ENCODE data around the gene CACNA1A.
"Not testable (repeated sequence)": the region's sequence is repeated elsewhere in the genome, so short reads cannot be mapped to it uniquely, and the experiment has no call there.

CACNA1A gene

DNA sequence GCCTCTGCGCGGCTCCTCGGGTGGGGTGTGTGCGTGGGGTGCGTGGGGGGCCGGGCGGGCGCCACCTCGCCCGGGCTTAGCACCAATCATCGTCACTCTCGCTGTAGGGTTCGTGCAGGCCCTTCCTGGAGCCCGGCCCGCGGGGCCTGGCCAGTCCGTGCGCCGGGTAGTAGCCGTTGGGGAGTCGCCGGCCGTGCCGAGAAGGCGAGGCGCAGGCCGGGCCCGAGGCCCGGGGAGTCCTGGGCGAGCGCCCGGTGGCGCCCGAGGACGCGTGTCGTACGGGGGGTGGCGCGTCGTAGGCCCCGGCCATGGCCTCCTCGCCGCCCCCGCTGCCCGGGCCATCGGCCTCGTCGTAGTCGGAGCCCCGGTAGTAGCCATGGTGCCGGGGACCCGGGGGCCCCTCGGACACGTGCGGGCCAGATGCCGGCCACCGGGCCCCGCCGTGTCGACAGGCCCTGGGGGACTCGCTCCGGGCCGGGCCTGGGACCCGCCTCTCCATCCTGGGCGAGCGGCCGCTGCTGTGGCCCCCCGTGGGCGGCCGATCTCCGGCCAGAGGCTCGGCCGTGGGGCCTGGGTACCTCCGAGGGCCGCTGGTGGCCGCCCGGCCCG is 298.9 kb downstream of the CACNA1A start:
- Histone ChIP-seq H3K27me3 (ENCODE audit: low read depth, low read length) (no peaks in the 10 kb centered on the region), H3K9me3 (ENCODE audit: control insufficient read depth in 1 of 2, low read length in 2 of 2) (no peaks in the 10 kb centered on the region), H3K36me3 (ENCODE audit: control insufficient read depth in 1 of 2, insufficient read depth in 2 of 2, low read length in 2 of 2) (no peaks in the 10 kb centered on the region), H3K27ac (ENCODE audit: low read length) (no peak overlapping the region), H3K4me3 (ENCODE audit: low read depth in 1 of 2, low read length in 2 of 2) (peak overlapping the region in 1 of 2 donors; percentile 50), H3K4me1 (ENCODE audit: control insufficient read depth in 1 of 2, insufficient read depth in 2 of 2, low read length in 2 of 2) (peaks cover 0 to 3% of the 10 kb centered on the region in 2 donors)

DNA sequence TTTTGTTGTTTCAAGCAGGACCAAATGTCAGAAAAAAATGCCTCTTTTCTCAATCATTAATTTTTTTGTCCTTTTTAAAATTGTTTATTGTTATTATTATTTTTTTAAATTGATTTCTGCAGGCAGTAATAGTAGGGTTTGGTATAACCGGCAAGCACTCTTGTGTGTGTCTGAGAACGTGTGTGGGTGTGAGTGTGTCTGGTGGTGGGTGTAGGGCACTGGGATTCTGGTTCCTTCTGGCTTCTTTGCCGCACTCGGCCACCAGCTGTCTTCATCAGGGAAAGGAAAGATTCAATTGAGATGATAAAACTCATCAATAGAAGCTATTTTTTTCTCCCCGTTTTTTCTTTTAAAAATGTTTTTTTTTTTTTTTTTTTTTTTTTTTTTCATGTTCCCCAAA is 299.7 kb downstream of the CACNA1A start:
- H3K27ac ChIP-seq (ENCODE audit: low read length), result no peak overlapping the region
- H3K36me3 ChIP-seq (ENCODE audit: control insufficient read depth in 1 of 2, insufficient read depth in 2 of 2, low read length in 2 of 2), result no peaks in the 10 kb centered on the region
- H3K27me3 ChIP-seq (ENCODE audit: low read depth, low read length), result no peaks in the 10 kb centered on the region
- H3K4me3 ChIP-seq (ENCODE audit: low read depth in 1 of 2, low read length in 2 of 2), result no peak overlapping the region
- peaks cover 0 to 3% of the 10 kb centered on the region in 2 donors for H3K4me1 ChIP-seq (ENCODE audit: control insufficient read depth in 1 of 2, insufficient read depth in 2 of 2, low read length in 2 of 2)
- H3K9me3 ChIP-seq (ENCODE audit: control insufficient read depth in 1 of 2, low read length in 2 of 2), result no peaks in the 10 kb centered on the region

DNA sequence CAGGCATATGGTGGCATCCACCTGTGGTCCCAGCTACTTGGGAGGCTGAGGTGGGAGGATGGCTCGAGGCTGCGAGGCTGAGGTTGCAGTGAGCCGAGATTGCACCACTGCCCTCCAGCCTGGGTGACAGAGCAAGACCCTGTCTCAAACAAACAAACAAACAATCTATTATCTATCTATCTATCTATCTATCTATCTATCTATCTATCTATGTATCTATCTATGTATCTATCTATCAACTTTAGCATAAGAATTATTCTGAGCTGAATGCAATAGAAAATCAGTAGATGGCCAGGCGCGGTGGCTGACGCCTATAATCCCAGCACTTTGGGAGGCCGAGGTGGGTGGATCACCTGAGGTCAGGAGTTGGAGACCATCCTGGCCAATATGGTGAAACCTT is 304.2 kb downstream of the CACNA1A start:
- H3K9me3 ChIP-seq (ENCODE audit: control insufficient read depth in 1 of 2, low read length in 2 of 2); H3K4me3 ChIP-seq (ENCODE audit: low read depth in 1 of 2, low read length in 2 of 2); H3K27ac ChIP-seq (ENCODE audit: low read length); H3K27me3 ChIP-seq (ENCODE audit: low read depth, low read length); H3K36me3 ChIP-seq (ENCODE audit: control insufficient read depth in 1 of 2, insufficient read depth in 2 of 2, low read length in 2 of 2); H3K4me1 ChIP-seq (ENCODE audit: control insufficient read depth in 1 of 2, insufficient read depth in 2 of 2, low read length in 2 of 2): not testable (repeated sequence)

DNA sequence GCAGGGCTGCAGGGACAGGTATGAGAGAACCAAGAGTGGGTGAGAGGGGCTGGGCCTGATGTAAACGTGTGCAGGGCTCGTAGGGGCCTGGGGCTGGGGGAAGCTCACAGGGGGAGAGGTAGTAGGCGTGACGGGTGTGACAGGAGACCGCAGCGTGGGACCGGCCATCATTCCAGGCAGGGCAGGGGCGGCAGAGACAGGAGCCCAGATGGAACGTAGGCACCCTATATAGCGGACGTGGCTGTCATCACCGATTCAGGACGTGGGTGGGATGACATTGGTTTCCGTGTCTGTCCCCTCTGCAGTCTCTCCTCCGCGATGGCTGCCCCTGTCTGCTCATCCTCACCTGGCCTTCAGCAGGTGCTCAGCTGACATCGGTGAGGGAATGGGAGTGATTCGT is 307.6 kb downstream of the CACNA1A start:
- Histone ChIP-seq H3K4me3 (ENCODE audit: low read depth in 1 of 2, low read length in 2 of 2) (no peak overlapping the region), H3K27ac (ENCODE audit: low read length) (no peak overlapping the region), H3K27me3 (ENCODE audit: low read depth, low read length) (no peaks in the 10 kb centered on the region), H3K9me3 (ENCODE audit: control insufficient read depth in 1 of 2, low read length in 2 of 2) (no peaks in the 10 kb centered on the region), H3K4me1 (ENCODE audit: control insufficient read depth in 1 of 2, insufficient read depth in 2 of 2, low read length in 2 of 2) (no peaks in the 10 kb centered on the region), H3K36me3 (ENCODE audit: control insufficient read depth in 1 of 2, insufficient read depth in 2 of 2, low read length in 2 of 2) (no peaks in the 10 kb centered on the region)

DNA sequence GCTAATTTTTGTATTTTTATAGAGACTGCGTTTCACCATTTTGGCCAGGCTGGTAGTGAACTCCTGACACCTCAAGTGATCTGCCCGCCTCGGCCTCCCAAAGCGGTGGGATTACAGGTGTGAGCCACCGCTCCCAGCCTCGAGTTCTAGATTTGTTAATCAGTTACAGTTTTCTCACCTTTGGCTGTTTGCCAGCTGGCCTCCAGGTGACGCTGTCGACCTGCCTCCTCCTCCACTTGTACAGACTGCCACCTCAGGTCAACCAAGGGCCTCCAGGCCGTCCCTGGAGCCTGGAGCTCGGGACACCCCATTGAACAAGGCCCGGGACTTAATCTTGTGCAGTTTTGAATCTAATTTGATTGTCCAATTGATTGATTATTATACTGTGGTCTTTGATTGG is 310.6 kb downstream of the CACNA1A start:
- H3K36me3 ChIP-seq (ENCODE audit: control insufficient read depth in 1 of 2, insufficient read depth in 2 of 2, low read length in 2 of 2), result no peaks in the 10 kb centered on the region
- no peaks in the 10 kb centered on the region for H3K27me3 ChIP-seq (ENCODE audit: low read depth, low read length)
- no peaks in the 10 kb centered on the region for H3K4me1 ChIP-seq (ENCODE audit: control insufficient read depth in 1 of 2, insufficient read depth in 2 of 2, low read length in 2 of 2)
- no peaks in the 10 kb centered on the region for H3K9me3 ChIP-seq (ENCODE audit: control insufficient read depth in 1 of 2, low read length in 2 of 2)
- no peak overlapping the region for H3K27ac ChIP-seq (ENCODE audit: low read length)
- H3K4me3 ChIP-seq (ENCODE audit: low read depth in 1 of 2, low read length in 2 of 2), result no peak overlapping the region

DNA sequence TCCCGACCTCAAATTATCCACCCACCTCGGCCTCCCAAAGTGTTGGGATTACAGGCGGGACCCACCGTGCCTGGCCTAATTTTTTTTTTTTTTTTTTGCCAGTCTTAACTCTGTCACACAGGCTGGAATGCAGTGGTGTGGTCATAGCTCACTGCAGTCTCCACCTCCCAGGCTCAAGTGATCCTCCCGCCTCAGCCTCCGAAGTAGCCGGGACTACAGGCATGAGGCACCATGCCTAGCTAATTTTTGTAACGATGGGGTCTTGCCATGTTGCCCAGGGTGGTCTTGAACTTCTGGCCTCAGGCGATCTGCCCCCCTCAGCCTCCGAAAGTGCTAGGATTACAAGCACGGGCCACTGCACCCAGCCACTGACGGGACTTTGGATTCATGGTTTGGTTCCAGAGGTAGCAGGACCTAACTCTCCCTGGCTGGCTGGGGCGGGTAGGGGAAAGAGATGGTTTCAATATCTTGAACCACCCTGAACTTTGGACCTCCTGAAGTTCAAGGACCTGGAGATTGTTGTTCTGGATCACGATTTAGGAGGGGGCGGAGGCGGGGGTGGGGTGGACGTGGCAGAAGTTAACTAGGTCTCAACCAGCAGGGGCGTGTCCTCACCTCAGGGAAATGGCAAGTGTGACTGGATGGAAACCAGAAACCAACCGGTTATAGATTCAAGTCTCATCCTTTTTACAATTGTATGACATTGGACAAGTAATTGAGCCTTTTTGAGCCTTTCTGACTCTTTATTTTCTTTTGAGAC is 315.3 kb downstream of the CACNA1A start:
- Histone ChIP-seq H3K36me3 (ENCODE audit: control insufficient read depth in 1 of 2, insufficient read depth in 2 of 2, low read length in 2 of 2) (no peaks in the 10 kb centered on the region), H3K4me3 (ENCODE audit: low read depth in 1 of 2, low read length in 2 of 2) (no peak overlapping the region), H3K27ac (ENCODE audit: low read length) (no peak overlapping the region), H3K4me1 (ENCODE audit: control insufficient read depth in 1 of 2, insufficient read depth in 2 of 2, low read length in 2 of 2) (no peaks in the 10 kb centered on the region), H3K27me3 (ENCODE audit: low read depth, low read length) (no peaks in the 10 kb centered on the region), H3K9me3 (ENCODE audit: control insufficient read depth in 1 of 2, low read length in 2 of 2) (no peaks in the 10 kb centered on the region)

DNA sequence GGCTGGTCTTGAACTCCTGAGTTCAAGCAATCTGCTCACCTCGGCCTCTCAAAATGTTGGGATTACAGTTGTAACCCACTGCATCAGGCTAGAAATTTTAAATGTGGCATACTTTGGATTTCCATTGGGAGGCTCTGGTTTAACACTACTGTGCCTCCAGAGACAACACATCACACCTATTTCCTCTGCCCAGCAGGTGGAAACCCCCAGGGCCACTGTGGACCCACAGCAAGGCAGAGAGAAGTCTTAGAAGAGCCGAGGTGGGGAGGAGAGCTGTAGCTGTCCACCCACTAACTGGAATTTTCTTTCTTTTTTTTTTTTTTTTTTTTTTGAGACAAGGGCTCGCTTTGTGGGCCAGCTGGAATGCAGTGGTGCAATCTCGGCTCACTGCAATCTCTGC is 316.7 kb downstream of the CACNA1A start:
- H3K4me3 ChIP-seq (ENCODE audit: low read depth in 1 of 2, low read length in 2 of 2), result no peak overlapping the region
- H3K36me3 ChIP-seq (ENCODE audit: control insufficient read depth in 1 of 2, insufficient read depth in 2 of 2, low read length in 2 of 2), result no peaks in the 10 kb centered on the region
- H3K27ac ChIP-seq (ENCODE audit: low read length), result no peak overlapping the region
- H3K27me3 ChIP-seq (ENCODE audit: low read depth, low read length), result no peaks in the 10 kb centered on the region
- no peaks in the 10 kb centered on the region for H3K9me3 ChIP-seq (ENCODE audit: control insufficient read depth in 1 of 2, low read length in 2 of 2)
- H3K4me1 ChIP-seq (ENCODE audit: control insufficient read depth in 1 of 2, insufficient read depth in 2 of 2, low read length in 2 of 2), result no peaks in the 10 kb centered on the region

DNA sequence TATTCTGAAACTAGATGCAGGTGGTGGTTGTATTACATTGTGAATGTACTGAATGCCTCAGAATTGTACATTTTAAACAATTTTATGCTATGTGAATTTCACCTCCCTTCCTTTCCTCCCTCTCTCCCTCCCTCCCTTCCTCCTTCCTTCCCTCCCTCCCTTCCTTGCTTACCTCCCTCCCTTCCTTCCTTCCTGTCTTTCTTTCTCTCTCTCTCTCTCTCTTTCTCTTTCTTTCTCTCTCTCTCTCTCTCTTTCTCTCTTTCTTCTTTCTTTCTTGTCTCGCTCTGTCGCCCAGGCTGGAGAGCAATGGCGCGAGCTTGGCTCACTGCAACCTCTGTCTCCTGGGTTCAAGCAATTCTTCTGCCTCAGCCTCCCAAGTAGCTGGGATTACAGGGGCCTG is 318.9 kb downstream of the CACNA1A start:
- H3K27ac ChIP-seq (ENCODE audit: low read length), result no peak overlapping the region

DNA sequence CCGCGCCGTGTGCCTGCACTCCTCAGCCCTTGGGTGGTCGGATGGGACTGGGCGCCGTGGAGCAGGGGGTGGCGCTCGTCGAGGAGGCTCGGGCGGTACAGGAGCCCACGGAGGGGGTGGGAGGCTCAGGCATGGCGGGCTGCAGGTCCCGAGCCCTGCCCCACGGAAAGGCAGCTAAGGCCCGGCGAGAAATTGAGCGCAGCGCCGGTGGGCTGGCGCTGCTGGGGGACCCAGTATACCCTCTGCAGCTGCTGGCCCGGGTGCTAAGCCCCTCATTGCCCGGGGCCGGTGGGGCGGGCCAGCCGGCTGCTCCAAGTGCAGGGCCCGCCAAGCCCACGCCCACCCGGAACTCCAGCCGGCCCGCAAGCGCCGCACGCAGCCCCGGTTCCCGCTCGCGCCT is 319.6 kb downstream of the CACNA1A start:
- not testable (repeated sequence) for H3K4me1 ChIP-seq (ENCODE audit: control insufficient read depth in 1 of 2, insufficient read depth in 2 of 2, low read length in 2 of 2); H3K27me3 ChIP-seq (ENCODE audit: low read depth, low read length); H3K9me3 ChIP-seq (ENCODE audit: control insufficient read depth in 1 of 2, low read length in 2 of 2); H3K27ac ChIP-seq (ENCODE audit: low read length); H3K36me3 ChIP-seq (ENCODE audit: control insufficient read depth in 1 of 2, insufficient read depth in 2 of 2, low read length in 2 of 2); H3K4me3 ChIP-seq (ENCODE audit: low read depth in 1 of 2, low read length in 2 of 2)

More for the DNA sequence above, 318.9 kb downstream of the CACNA1A start:
- H3K27me3 ChIP-seq (ENCODE audit: low read depth, low read length), result no peaks in the 10 kb centered on the region
- no peaks in the 10 kb centered on the region for H3K9me3 ChIP-seq (ENCODE audit: control insufficient read depth in 1 of 2, low read length in 2 of 2)
- no peak overlapping the region for H3K4me3 ChIP-seq (ENCODE audit: low read depth in 1 of 2, low read length in 2 of 2)
- no peaks in the 10 kb centered on the region for H3K36me3 ChIP-seq (ENCODE audit: control insufficient read depth in 1 of 2, insufficient read depth in 2 of 2, low read length in 2 of 2)
- H3K4me1 ChIP-seq (ENCODE audit: control insufficient read depth in 1 of 2, insufficient read depth in 2 of 2, low read length in 2 of 2), result no peaks in the 10 kb centered on the region

DNA sequence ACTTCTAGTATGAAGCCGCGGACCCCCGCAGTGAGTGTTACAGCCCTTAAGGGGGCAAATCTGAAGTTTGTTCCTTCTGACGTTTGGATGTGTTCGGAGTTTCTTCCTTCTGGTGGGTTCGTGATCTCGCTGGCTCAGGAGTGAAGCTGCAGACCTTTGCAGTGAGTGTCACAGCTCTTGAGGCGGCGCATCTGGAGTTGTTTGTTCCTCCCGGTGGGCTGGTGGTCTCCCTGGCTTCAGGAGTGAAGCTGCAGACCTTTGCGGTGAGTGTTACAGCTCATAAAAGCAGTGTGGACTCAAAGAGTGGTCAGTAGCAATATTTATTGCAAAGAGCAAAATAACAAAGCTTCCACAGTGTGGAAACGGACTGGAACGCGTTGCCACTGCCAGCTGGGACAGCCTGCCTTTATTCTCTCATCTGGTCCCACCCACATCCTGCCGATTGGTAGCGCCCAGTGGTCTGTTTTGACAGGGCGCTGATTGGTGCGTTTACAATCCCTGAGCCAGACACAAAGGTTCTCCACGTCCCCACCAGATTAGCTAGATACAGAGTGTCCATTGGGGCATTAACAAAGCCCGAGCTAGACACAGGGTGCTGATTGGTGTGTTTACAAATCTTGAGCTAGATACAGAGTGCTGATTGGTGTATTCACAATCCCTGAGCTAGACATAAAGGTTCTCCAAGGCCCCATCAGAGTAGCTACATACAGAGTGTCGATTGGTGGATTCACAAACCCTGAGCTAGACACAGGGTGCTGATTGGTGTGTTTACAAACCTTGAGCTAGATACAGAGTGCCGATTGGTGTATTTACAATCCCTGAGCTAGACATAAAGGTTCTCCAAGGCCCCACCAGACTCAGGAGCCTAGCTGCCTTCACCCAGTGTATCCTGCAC is 320.3 kb downstream of the CACNA1A start:
- not testable (repeated sequence) for H3K9me3 ChIP-seq (ENCODE audit: control insufficient read depth in 1 of 2, low read length in 2 of 2); H3K27ac ChIP-seq (ENCODE audit: low read length); H3K36me3 ChIP-seq (ENCODE audit: control insufficient read depth in 1 of 2, insufficient read depth in 2 of 2, low read length in 2 of 2); H3K27me3 ChIP-seq (ENCODE audit: low read depth, low read length); H3K4me3 ChIP-seq (ENCODE audit: low read depth in 1 of 2, low read length in 2 of 2)
- peaks cover 3 to 11% of the 10 kb centered on the region in 2 donors for H3K4me1 ChIP-seq (ENCODE audit: control insufficient read depth in 1 of 2, insufficient read depth in 2 of 2, low read length in 2 of 2)

DNA sequence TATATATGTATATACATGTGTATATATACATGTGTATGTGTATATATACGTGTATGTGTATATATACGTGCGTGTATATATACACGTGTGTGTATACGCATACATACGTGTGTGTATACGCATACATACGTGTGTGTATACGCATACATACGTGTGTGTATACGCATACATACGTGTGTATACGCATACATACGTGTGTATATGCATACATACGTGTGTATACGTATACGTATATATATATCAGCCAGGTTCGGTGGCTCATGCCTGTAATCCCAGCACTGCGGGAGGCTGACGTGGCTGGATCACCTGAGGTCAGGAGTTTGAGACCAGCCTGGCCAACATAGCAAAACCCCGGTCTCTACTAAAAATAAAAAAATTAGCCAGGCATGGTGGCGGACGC is 321.4 kb downstream of the CACNA1A start:
- H3K4me1 ChIP-seq (ENCODE audit: control insufficient read depth in 1 of 2, insufficient read depth in 2 of 2, low read length in 2 of 2), result peaks cover 3 to 11% of the 10 kb centered on the region in 2 donors
- not testable (repeated sequence) for H3K27me3 ChIP-seq (ENCODE audit: low read depth, low read length); H3K4me3 ChIP-seq (ENCODE audit: low read depth in 1 of 2, low read length in 2 of 2); H3K9me3 ChIP-seq (ENCODE audit: control insufficient read depth in 1 of 2, low read length in 2 of 2); H3K27ac ChIP-seq (ENCODE audit: low read length); H3K36me3 ChIP-seq (ENCODE audit: control insufficient read depth in 1 of 2, insufficient read depth in 2 of 2, low read length in 2 of 2)
